ENCODE data around the gene CFH.

CFH gene

GRCh38 chr1:196655071-196655470, 3.2 kb downstream of the CFH start:
- Histone ChIP-seq H3K4me3 (replicated peaks; ENCODE audit: insufficient read depth, low read length) (no peak overlapping the region), H3K27me3 (ENCODE audit: insufficient read depth, poor library complexity, severe bottlenecking) (no peaks in the 10 kb centered on the region), H3K27ac (replicated peaks) (no peak overlapping the region)
- no peak for DNase-seq (ENCODE audit: low read depth in 1 of 2, low spot score in 1 of 2)
- TF ChIP-seq, protein P1, sequence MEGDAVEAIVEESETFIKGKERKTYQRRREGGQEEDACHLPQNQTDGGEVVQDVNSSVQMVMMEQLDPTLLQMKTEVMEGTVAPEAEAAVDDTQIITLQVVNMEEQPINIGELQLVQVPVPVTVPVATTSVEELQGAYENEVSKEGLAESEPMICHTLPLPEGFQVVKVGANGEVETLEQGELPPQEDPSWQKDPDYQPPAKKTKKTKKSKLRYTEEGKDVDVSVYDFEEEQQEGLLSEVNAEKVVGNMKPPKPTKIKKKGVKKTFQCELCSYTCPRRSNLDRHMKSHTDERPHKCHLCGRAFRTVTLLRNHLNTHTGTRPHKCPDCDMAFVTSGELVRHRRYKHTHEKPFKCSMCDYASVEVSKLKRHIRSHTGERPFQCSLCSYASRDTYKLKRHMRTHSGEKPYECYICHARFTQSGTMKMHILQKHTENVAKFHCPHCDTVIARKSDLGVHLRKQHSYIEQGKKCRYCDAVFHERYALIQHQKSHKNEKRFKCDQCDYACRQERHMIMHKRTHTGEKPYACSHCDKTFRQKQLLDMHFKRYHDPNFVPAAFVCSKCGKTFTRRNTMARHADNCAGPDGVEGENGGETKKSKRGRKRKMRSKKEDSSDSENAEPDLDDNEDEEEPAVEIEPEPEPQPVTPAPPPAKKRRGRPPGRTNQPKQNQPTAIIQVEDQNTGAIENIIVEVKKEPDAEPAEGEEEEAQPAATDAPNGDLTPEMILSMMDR (IDR thresholded peaks at IDR 0.05; ENCODE audit: insufficient read depth, low read length) = no peak
- TF ChIP-seq POLR2AphosphoS5 (IDR thresholded peaks at IDR 0.05; ENCODE audit: low read depth) = no peak
- no peak for TF ChIP-seq GABPA (IDR thresholded peaks at IDR 0.05; ENCODE audit: low read depth)
- TF ChIP-seq SPI1 (IDR thresholded peaks at IDR 0.05; ENCODE audit: borderline replicate concordance, low read depth) = no peak
- TF ChIP-seq, protein P2, sequence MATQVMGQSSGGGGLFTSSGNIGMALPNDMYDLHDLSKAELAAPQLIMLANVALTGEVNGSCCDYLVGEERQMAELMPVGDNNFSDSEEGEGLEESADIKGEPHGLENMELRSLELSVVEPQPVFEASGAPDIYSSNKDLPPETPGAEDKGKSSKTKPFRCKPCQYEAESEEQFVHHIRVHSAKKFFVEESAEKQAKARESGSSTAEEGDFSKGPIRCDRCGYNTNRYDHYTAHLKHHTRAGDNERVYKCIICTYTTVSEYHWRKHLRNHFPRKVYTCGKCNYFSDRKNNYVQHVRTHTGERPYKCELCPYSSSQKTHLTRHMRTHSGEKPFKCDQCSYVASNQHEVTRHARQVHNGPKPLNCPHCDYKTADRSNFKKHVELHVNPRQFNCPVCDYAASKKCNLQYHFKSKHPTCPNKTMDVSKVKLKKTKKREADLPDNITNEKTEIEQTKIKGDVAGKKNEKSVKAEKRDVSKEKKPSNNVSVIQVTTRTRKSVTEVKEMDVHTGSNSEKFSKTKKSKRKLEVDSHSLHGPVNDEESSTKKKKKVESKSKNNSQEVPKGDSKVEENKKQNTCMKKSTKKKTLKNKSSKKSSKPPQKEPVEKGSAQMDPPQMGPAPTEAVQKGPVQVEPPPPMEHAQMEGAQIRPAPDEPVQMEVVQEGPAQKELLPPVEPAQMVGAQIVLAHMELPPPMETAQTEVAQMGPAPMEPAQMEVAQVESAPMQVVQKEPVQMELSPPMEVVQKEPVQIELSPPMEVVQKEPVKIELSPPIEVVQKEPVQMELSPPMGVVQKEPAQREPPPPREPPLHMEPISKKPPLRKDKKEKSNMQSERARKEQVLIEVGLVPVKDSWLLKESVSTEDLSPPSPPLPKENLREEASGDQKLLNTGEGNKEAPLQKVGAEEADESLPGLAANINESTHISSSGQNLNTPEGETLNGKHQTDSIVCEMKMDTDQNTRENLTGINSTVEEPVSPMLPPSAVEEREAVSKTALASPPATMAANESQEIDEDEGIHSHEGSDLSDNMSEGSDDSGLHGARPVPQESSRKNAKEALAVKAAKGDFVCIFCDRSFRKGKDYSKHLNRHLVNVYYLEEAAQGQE (IDR thresholded peaks at IDR 0.05; ENCODE audit: insufficient replicate concordance, low read depth) = no peak

GRCh38 chr1:196655494-196655893, 3.7 kb downstream of the CFH start:
- H3K4me3 ChIP-seq (replicated peaks; ENCODE audit: insufficient read depth, low read length) = no peak overlapping the region
- H3K27ac ChIP-seq (replicated peaks) = no peak overlapping the region
- TF ChIP-seq, protein P2 (IDR thresholded peaks at IDR 0.05; ENCODE audit: insufficient replicate concordance, low read depth) = no peak
- TF ChIP-seq POLR2AphosphoS5 (IDR thresholded peaks at IDR 0.05; ENCODE audit: low read depth) (no peak), SPI1 (IDR thresholded peaks at IDR 0.05; ENCODE audit: borderline replicate concordance, low read depth) (no peak), GABPA (IDR thresholded peaks at IDR 0.05; ENCODE audit: low read depth) (no peak)
- TF ChIP-seq, protein P1 (IDR thresholded peaks at IDR 0.05; ENCODE audit: insufficient read depth, low read length) = no peak
- no peaks in the 10 kb centered on the region for H3K27me3 ChIP-seq (ENCODE audit: insufficient read depth, poor library complexity, severe bottlenecking)
- DNase-seq (ENCODE audit: low read depth in 1 of 2, low spot score in 1 of 2) = no peak

GRCh38 chr1:196659471-196659870, 7.6 kb downstream of the CFH start:
- no peak overlapping the region for H3K4me3 ChIP-seq (replicated peaks; ENCODE audit: insufficient read depth, low read length)
- no peak for DNase-seq (ENCODE audit: low read depth in 1 of 2, low spot score in 1 of 2)
- H3K27ac ChIP-seq (replicated peaks) = no peak overlapping the region
- no peak for TF ChIP-seq POLR2AphosphoS5 (IDR thresholded peaks at IDR 0.05; ENCODE audit: low read depth)
- TF ChIP-seq, protein P2 (IDR thresholded peaks at IDR 0.05; ENCODE audit: insufficient replicate concordance, low read depth) = no peak
- no peak for TF ChIP-seq GABPA (IDR thresholded peaks at IDR 0.05; ENCODE audit: low read depth)
- no peak for TF ChIP-seq SPI1 (IDR thresholded peaks at IDR 0.05; ENCODE audit: borderline replicate concordance, low read depth)
- H3K27me3 ChIP-seq (ENCODE audit: insufficient read depth, poor library complexity, severe bottlenecking) = no peaks in the 10 kb centered on the region
